ENCODE measurements around the gene LIPC. TPM values are rescaled to one million over a fixed set of nuclear protein-coding genes. Genes with fewer than 3 reads are reported as not detected.

The LIPC gene
- total and polyA plus RNA-seq, 9 of the 15 experiments (the other 6 are each of a cell fraction or from before 2014, with no cell fraction given) = 0.07 to 0.41 (median 0.11) TPM; not detected in 2

GRCh38 chr15:58515807-58516206 is 84.0 kb downstream of the LIPC start (continued):
- TF ChIP-seq GABPA (tag; conservative IDR thresholded peaks at IDR 0.05; ENCODE audit: low read depth) (peak; percentile 35; the same call in 1 of the 2 replicates), HDAC3 (IDR thresholded peaks at IDR 0.05; ENCODE audit: borderline replicate concordance, partially characterized antibody) (no peak), TCF7L2 (IDR thresholded peaks at IDR 0.05; ENCODE audit: low read depth, low read length) (no peak), ZBTB40 (IDR thresholded peaks at IDR 0.05) (0 out of 2 replicates have a peak, but pooled peaks have one; percentile 19), ZBTB40 (CRISPR knock-in tag; IDR thresholded peaks at IDR 0.05) (no peak), ZNF232 (CRISPR knock-in tag; IDR thresholded peaks at IDR 0.05) (no peak), NR2C1 (IDR thresholded peaks at IDR 0.05) (no peak), NR2C1 (tag; IDR thresholded peaks at IDR 0.05) (peak; percentile 15; the same call in 1 of the 2 replicates), SFPQ (IDR thresholded peaks at IDR 0.05; ENCODE audit: low read depth, low read length) (no peak), ID3 (CRISPR knock-in tag; IDR thresholded peaks at IDR 0.05) (no peak), ID3 (tag; IDR thresholded peaks at IDR 0.05) (no peak), HIVEP1 (CRISPR knock-in tag; IDR thresholded peaks at IDR 0.05) (no peak), ELK1 (CRISPR knock-in tag; IDR thresholded peaks at IDR 0.05) (no peak), ZNF324 (CRISPR knock-in tag; IDR thresholded peaks at IDR 0.05) (no peak), MLLT1 (IDR thresholded peaks at IDR 0.05) (no peak)
